Endothelial cell of umbilical vein (primary cell): ENCODE data around the gene ROPN1L. TPM values are rescaled to one million over a fixed set of nuclear protein-coding genes. Genes with fewer than 3 reads are reported as not detected.

Experiments used
- BruUV-seq: library from RNA; stranded (reverse); fragments of 400-500 nt; replicated peaks from 2 replicates; lab custom pipeline; 2021; lab: Mats Ljungman, UMichigan
- CTCF ChIA-PET: fragments of 300-600, 350-600 bp; sonication (Branson Sonifier 250); formaldehyde crosslinking; loops from one replicate; lab custom pipeline; 2021; ENCODE audit warnings: antibody characterized with exemption, inconsistent platforms; lab: Charles Lee
- POLR2A ChIA-PET: fragments of 300-600, 350-600 bp; sonication (Branson Sonifier 250); formaldehyde crosslinking; loops from one replicate; lab custom pipeline; 2021; ENCODE audit warnings: antibody characterized with exemption, inconsistent platforms; lab: Charles Lee
- DNase-seq: peaks from one replicate; pipeline ENCODE4 v3.0.0-alpha.2; 2011; ENCODE audit warnings: low read depth, low spot score
- FAIRE-seq: peaks from 2 replicates; lab custom pipeline; 2011; peaks lifted over from hg19 to GRCh38; lab: Jason Lieb, UNC
- H2AFZ ChIP-seq: 2 replicates; pipeline ENCODE4 v1.6.0; 2012; ENCODE audit warnings: low read depth, low read length, control low read depth, inconsistent platforms
- H3K27ac ChIP-seq: 2 replicates; pipeline ENCODE4 v1.5.1; 2011; ENCODE audit warnings: low read depth, mild to moderate bottlenecking, control low read depth, low read length, moderate library complexity; ENCODE audit not compliant: insufficient read depth
- H3K27me3 ChIP-seq, 2 experiments: 2 replicates each; pipeline versions ENCODE4 v1.6.0 to v1.6.1; 2011; ENCODE audit warnings: low read length in 2 of 2, mixed read lengths in 1 of 2; ENCODE audit not compliant: control insufficient read depth in 2 of 2, insufficient read depth in 2 of 2
- H3K36me3 ChIP-seq, 2 experiments: 2 replicates in 1 of 2; 3 replicates in 1 of 2; pipeline ENCODE4 v1.5.1; 2011; ENCODE audit warnings: low read length in 2 of 2, mild to moderate bottlenecking in 1 of 2, moderate library complexity in 1 of 2; ENCODE audit not compliant: control insufficient read depth in 2 of 2, insufficient read depth in 2 of 2; ENCODE audit errors: extremely low read depth in 1 of 2
- H3K4me1 ChIP-seq: 3 replicates; pipeline ENCODE4 v1.5.1; 2011; ENCODE audit warnings: mild to moderate bottlenecking, low read length; ENCODE audit not compliant: control insufficient read depth, insufficient read depth; ENCODE audit errors: extremely low read depth
- H3K4me2 ChIP-seq: 2 replicates; pipeline ENCODE4 v1.6.1; 2011; ENCODE audit warnings: low read length, control low read depth, mixed read lengths; ENCODE audit not compliant: insufficient read depth
- H3K4me3 ChIP-seq, 3 experiments: fragments of 200-600 bp in 1 of 3; sonication (generic), shearing (Covaris generic) in 1 of 3; replicated peaks in 1 of 3; 2 replicates each; pipeline ENCODE4 v1.5.1; 2011 to 2016; ENCODE audit warnings: control low read depth in 3 of 3, low read length in 3 of 3, mild to moderate bottlenecking in 2 of 3, inconsistent platforms in 1 of 3, low read depth in 1 of 3, moderate library complexity in 1 of 3; ENCODE audit not compliant: insufficient read depth in 1 of 3
- H3K79me2 ChIP-seq: 2 replicates; pipeline ENCODE4 v1.6.0; 2012; ENCODE audit warnings: low read length, inconsistent platforms; ENCODE audit not compliant: control insufficient read depth, insufficient read depth
- H3K9ac ChIP-seq: replicated peaks from 2 replicates; pipeline ENCODE3; 2011; ENCODE audit warnings: low read length, control low read depth; ENCODE audit not compliant: insufficient read depth; ENCODE audit errors: extremely low read depth
- H3K9me1 ChIP-seq: replicated peaks from 3 replicates; pipeline ENCODE4 v1.6.0; 2011; ENCODE audit warnings: mild to moderate bottlenecking, low read length; ENCODE audit not compliant: control insufficient read depth, insufficient read depth; ENCODE audit errors: extremely low read depth
- H3K9me3 ChIP-seq: replicated peaks from 2 replicates; pipeline ENCODE4 v1.5.1; 2012; ENCODE audit warnings: low read length, inconsistent platforms; ENCODE audit not compliant: control insufficient read depth, insufficient read depth
- H4K20me1 ChIP-seq: replicated peaks from 2 replicates; pipeline ENCODE3; 2011; ENCODE audit warnings: mild to moderate bottlenecking, low read length; ENCODE audit not compliant: control insufficient read depth, insufficient read depth; ENCODE audit errors: extremely low read depth
- CTCF ChIP-seq, 2 donors: IDR thresholded peaks; 1 replicate in 1 of 2; 2 replicates in 1 of 2; pipeline ENCODE4 v1.5.1; 2011; ENCODE audit warnings: low read length in 2 of 2, mild to moderate bottlenecking in 2 of 2, moderate library complexity in 2 of 2, control low read depth in 1 of 2, inconsistent platforms in 1 of 2, low read depth in 1 of 2; ENCODE audit not compliant: insufficient read depth in 1 of 2; ENCODE audit errors: extremely low read depth in 1 of 2
- EZH2 ChIP-seq: IDR thresholded peaks from 2 replicates; pipeline ENCODE4 v1.6.1; 2012; ENCODE audit warnings: borderline replicate concordance, low read depth, mild to moderate bottlenecking, moderate library complexity, low read length, inconsistent platforms; ENCODE audit not compliant: severe bottlenecking
- FOS ChIP-seq: IDR thresholded peaks from 2 replicates; pipeline ENCODE4 v1.6.1; 2011; ENCODE audit warnings: mild to moderate bottlenecking, low read length, moderate library complexity, borderline replicate concordance; ENCODE audit not compliant: insufficient read depth
- JUN ChIP-seq: IDR thresholded peaks from 2 replicates; pipeline ENCODE4 v1.6.1; 2011; ENCODE audit warnings: borderline replicate concordance, low read depth; ENCODE audit not compliant: insufficient read length, insufficient read depth
- MYC ChIP-seq: IDR thresholded peaks from one replicate; pipeline ENCODE4 v1.6.1; 2011; ENCODE audit warnings: mild to moderate bottlenecking, low read depth, low read length
- dilution Hi-C: fragments of 300-500 bp; cut with MboI; formaldehyde crosslinking; loops from one replicate; pipeline ENCODE4 v1.15.0; 2019; ENCODE audit warnings: low sequenced_read_pairs; ENCODE audit not compliant: extremely low pct_ligation_motif_present
- intact Hi-C: fragments of 100-400 bp; cut with micrococcal nuclease; formaldehyde crosslinking; loops from one replicate; pipeline ENCODE4 v1.10.0; 2022
- polyA plus RNA-seq, 4 experiments: library from polyadenylated mRNA; depleted of rRNA in 3 of 4; stranded (reverse) in 3 of 4; unstranded in 1 of 4; fragments of >200 nt; gene quantifications; 2 replicates each; pipeline versions ENCODE4 v1.2.1 to v1.2.3, GENCODE V29; 2011 to 2012; ENCODE audit warnings: missing spikeins in 1 of 4
- total RNA-seq: library from RNA; stranded (reverse); gene quantifications from 2 replicates; pipeline ENCODE4 v1.2.3, GENCODE V29; 2021
- TF ChIP-seq, protein P1 (sequence below): IDR thresholded peaks from 2 replicates; pipeline ENCODE4 v1.6.1; 2011; ENCODE audit not compliant: insufficient read depth, insufficient read length

The ROPN1L gene
- total and polyA plus RNA-seq, 2 donors (not counting 3 experiments of a cell fraction or from before 2014, with no cell fraction given), result 0.30 to 0.60 TPM

GRCh38 chr5:10479154-10479721, 37.6 kb downstream of the ROPN1L start:
- POLR2A ChIA-PET, result no interaction called here
- BruUV-seq, result no TSS peak

GRCh38 chr5:10480237-10480985, 38.7 kb downstream of the ROPN1L start:
- ChIA-PET CTCF (interaction anchor here (0.9 to 1.9 kb wide), 4 partner anchors 13 to 147 kb away, joined by 3 to 4 read pairs (median 4); no protein-coding TSS in a partner anchor), POLR2A (interaction anchor here (0.6 kb wide), 1 partner anchor 124 kb away, joined by 4 read pairs; no protein-coding TSS in a partner anchor)
- H2AFZ ChIP-seq, result no peak overlapping the region

More at GRCh38 chr5:10479154-10479721, 37.6 kb downstream of the ROPN1L start:
- Histone ChIP-seq H3K27me3 (peaks cover 0 to 4% of the 10 kb centered on the region in 2 experiments), H3K79me2 (no peaks in the 10 kb centered on the region), H3K9me3 (no peaks in the 10 kb centered on the region), H3K4me1 (no peaks in the 10 kb centered on the region), H3K4me3 (no peak overlapping the region), H4K20me1 (no peaks in the 10 kb centered on the region), H2AFZ (no peak overlapping the region), H3K36me3 (no peaks in the 10 kb centered on the region), H3K9me1 (no peaks in the 10 kb centered on the region), H3K27ac (no peak overlapping the region), H3K4me2 (no peak overlapping the region), H3K9ac (no peak overlapping the region)
- intact Hi-C loops (no loop called here), dilution Hi-C loops (no loop called here)
- FAIRE-seq (no peak), DNase-seq (no peak)
- no peak for TF ChIP-seq EZH2
- peak; percentile 27 for TF ChIP-seq FOS
- CTCF ChIA-PET, result interaction anchor here (0.6 to 1.1 kb wide), 3 partner anchors 18 to 41 kb away, joined by 3 read pairs; no protein-coding TSS in a partner anchor

More at GRCh38 chr5:10480237-10480985, 38.7 kb downstream of the ROPN1L start:
- Histone ChIP-seq H3K27me3 (peaks cover 0 to 4% of the 10 kb centered on the region in 2 experiments), H4K20me1 (no peaks in the 10 kb centered on the region), H3K9ac (no peak overlapping the region), H3K36me3 (no peaks in the 10 kb centered on the region), H3K4me2 (no peak overlapping the region), H3K4me3 (no peak overlapping the region), H3K27ac (no peak overlapping the region), H3K9me3 (no peaks in the 10 kb centered on the region), H3K9me1 (no peaks in the 10 kb centered on the region), H3K4me1 (no peaks in the 10 kb centered on the region), H3K79me2 (no peaks in the 10 kb centered on the region)
- FAIRE-seq (no peak), DNase-seq (no peak)
- intact Hi-C loops (no loop called here), dilution Hi-C loops (no loop called here)
- TF ChIP-seq, protein P1, sequence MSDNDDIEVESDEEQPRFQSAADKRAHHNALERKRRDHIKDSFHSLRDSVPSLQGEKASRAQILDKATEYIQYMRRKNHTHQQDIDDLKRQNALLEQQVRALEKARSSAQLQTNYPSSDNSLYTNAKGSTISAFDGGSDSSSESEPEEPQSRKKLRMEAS, result no peak
- TF ChIP-seq CTCF (IDR thresholded peaks at IDR 0.05; ENCODE audit: extremely low read depth in 1 of 2, insufficient read depth in 1 of 2, low read depth in 1 of 2, low read length in 2 of 2) (no peak), MYC (no peak), EZH2 (no peak), JUN (no peak)
- BruUV-seq, result no TSS peak
